NCI-H1417 (cell line): ENCODE measurements around the gene ZNF747.
A peak's percentile ranks its signal among the peaks of the same experiment; 100 is the strongest.
"Not testable (repeated sequence)": the region's sequence is repeated elsewhere in the genome, so short reads cannot be mapped to it uniquely, and the experiment has no call there.

ENCODE experiments used
- DNase-seq, 3 experiments: peaks; one replicate each; lab custom pipeline; 2025; lab: John Stamatoyannopoulos, UW

Gene ZNF747

DNA sequence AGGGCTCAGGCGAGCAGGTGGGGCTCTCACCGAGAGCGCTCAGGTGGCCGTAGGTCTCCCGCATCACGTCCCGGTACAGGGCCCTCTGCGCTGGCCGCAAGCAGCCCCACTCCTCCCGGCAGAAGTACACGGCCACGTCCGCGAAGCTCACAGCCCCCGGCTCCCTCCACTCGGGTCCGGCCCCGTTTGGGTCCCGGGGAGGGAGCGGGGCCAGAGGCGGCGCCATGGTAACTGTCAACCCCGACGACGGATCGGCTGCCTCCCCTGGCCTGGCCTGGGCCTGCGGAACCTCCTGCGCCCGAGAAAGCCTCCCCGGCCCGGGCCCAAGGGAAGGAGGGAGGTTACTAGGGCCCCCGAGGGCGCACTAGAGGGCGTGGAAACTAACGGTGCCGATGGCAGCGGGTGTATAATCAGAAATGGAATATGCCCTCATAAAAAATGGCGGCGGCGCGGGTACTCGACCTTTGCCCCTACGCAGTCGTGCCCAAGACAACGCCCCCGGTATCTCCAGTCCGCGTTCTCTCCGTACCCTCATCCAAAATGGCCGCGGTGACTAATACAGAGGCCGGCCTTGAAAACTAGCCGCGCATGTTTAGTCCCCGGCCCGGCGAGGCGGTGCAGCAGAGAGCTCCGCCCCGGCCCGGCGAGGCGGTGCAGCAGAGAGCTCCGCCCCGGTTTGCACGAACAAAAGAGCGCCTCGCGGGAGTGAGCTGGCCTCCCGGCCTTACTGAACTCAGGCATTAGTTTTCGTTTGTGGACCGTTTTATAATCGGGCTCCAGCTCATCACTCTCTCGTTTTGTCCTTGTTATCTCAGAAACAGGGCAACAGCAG is 23.5 kb upstream of the ZNF747 start, which contains the start of gene ZNF764:
Gene ZNF764, minus strand, starts transcription at position 418 of the 832 bp plus-strand sequence. Its CDS starts 192 bp downstream, at position 226.
- peak; percentile 94 to 99 (median 97) for DNase-seq

DNA sequence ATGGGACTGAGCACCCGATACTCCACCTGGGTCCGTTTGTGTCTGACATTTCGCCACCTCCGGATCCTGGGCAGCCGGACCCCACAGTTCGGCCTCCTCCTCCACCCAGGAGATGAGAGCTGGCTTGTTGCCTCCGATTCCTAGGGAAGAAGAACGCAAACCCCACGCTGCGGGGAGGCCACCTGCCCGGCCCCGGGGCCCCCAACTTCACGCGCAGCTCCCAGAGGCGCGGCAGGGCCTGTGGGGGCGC is 23.0 kb upstream of the ZNF747 start:
- DNase-seq = no peak

DNA sequence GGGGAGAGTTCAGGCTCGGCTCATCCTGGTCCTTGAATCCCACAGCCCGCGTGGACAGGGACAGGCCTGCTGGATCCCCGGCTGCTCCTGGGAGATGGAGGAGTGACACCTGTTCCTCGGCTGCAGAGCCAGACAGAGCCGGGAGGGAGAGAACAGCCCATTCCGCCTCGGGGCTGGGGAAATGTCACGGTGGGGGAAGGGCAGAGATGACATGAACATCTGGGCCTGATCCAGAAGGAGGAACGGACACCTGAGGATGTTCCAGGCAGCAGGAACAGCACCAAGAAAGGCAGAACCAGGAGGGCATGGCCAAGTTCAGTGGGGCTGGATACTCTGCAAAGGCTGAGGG is 21.4 kb upstream of the ZNF747 start:
- DNase-seq = no peak

DNA sequence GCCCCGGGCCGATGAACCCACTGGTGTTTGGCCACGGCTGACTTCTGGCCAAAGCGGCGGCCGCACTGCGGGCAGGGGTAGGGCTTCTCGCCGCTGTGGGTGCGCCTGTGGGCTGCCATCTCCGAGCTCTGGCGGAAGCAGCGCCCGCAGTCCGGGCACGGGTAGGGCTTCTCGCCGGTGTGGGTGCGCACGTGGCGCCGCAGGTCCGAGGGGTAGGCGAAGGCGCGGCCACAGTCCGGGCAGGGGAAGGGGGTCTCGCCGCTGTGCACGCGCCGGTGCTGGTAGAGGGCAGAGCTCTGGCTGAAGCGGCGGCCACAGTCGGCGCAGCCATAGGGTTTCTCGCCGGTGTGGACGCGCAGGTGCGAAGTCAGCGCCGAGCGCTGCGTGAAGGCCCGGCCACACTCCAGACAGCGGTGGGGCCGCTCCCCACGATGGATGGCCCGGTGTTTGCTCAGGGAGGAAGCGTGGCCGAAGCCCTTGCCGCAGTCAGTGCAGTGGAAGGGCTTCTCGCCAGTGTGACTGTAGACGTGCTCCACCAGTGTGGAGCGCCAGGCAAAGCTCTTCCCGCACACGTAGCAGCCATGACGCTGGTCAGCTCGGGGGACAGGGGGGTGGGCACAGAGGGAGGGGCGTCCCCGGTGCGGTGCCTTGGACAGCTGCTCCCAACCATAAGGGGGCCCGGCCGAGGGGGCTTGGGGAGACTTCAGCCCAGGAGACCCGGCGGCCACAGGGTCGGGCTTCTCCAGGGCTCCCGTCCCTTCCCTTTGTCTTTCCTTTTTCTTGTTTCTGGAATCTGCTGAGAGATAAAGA is 20.9 kb upstream of the ZNF747 start:
- no peak for DNase-seq

DNA sequence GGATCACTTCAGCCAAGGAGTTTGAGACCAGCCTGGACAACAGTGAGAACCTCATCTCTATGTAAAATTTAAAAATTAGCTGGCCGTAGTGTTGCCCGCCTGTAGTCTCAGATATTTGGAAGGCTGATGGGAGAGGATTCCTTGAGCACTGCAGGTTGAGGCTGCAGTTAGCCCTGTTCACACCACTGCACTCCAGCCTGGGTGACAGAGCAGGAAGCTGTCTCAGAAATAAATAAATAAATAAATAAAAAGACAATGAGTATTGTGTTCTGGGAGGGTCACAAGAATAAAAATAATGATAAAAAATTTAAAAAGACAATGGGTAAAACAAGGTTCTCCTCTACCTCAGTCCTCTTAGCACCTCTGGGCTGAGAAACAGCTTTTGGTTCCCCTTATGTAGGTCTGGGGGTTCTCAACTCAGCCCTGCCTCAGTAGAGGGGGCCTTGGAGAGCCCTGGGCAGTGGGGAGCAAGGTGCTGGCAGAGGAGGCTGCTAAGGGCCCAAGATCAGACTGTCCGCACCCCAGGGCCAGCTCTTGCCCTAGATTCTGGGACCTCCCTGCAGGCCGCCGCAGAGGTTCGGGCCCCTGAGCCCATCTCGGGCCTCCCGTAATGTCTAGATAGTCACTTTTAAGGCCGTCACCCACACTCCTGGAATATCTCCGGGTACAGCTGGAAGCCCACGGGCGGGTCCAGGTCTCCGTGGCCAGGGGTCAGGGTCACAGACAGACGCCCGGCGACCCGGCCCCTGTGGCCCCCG is 20.1 kb upstream of the ZNF747 start:
- DNase-seq = no peak

DNA sequence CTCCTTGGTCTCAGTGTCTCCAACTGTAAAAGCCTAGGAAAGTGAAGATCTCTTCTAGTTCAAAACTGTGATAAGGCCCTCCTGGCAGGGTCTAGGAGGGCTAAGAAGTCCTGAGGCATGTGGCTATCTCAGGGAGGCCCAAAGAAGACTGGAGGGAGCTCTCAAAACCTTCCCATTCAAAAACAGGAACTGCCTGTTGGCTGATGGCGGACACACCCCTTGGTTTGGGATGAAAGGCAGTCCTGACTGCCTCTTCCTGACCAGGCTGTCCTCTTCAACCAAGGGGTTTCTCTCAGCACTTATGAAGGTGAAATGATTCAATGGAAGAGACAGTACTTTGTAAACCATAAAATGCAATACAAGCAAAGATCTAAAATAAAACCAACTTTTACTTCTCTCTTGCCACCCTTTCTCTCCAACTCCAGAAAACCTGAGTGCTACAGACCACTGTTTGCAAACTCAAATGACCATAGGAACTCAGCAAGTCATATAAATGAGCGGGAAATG is 18.8 kb upstream of the ZNF747 start:
- DNase-seq = no peak

DNA sequence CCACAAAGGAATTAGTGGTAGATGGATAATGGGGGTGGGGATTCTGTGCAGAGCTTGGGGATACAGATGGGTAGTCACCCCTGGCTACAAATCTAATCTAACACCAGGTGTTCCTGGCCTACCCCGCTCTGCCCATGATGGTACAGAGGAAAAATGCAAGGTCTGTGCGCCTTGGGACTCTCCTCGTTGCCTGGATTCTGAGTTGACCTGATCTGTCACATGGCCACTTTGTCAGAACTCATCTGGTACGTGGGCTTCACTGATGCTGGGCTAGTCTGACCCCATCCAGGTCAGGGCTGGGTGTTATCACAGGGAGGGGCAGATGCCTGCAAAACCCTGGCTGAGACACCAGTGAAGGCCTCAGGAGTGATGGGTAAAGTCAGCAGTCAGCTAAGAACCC is 18.3 kb upstream of the ZNF747 start:
- no peak for DNase-seq

DNA sequence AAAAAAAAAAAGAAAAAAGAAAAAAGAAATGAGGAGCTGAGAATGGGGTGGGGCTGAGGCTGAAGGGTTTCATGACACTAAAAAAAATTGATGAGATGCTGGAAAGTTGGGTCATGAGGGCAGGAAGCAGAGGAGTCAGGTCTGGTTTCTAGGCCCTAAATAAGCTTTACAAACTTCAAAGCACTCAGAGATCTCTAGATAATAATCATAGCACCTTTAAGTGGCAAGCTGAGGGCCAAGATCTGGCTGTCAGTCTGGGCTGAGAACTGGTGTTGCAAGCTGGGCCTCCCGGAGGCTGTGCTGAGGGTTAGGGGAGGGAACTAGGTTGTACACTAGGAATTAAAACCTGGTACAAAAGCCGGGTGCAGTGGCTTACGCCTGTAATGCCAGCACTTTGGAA is 17.1 kb upstream of the ZNF747 start:
- no peak for DNase-seq

DNA sequence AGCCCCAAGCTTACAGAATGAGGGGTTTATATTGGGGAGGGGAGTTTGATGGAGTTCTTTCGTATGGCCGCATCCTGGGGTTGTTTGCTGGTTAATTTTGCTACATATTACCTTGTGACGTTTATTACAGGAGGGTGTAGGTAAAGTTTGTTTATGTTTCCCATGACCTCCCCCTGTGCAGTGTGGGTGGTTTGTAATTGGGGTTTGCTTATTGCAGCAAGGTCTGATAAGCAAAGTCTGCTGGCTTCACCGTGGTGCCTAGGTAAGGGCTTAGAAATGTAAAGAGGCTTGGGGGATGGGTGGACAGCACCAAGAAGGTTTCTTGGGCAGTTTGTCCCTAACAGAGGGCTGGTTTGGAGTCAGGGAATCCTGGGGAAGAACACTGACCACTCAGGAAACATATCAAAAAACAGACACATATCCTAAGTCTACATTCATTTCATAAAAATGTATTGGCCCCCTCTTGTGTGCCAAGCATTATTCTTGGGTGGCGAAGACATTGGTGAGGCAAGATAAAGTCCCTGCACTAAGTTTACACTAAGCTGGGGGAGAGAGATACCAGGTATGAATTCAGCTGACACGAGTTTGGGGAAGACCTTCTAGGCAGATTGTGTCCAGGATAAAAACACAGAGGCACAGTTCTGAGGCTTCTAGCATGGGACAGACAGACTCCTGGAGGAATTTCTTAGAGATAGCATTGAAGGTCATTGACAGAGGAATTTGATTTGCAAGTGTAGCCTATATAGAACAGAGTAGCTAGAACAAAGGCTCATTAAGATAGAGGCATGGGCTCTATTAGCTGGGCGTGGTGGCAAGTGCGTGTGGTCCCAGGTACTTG is 14.0 kb upstream of the ZNF747 start:
- DNase-seq = no peak

DNA sequence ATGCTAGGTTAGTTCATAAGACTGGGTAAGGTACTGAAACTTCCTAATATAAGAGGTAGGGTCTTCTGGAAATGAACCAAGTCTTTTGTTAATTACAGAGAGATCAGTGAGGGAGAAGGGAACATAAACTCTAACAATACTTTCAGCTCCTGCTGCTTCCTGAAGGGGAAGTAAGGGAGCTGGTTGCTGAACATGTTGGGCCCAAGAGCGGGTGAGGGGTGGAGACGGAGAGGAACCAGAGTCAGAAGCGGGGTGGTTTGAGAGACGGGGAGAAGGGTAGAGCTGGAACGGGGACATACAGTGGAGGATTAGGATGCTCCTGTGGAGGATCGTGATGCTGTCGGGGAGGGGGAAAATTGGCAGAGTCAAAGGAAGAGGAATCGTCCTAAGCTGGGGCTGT is 11.5 kb upstream of the ZNF747 start:
- DNase-seq = no peak

DNA sequence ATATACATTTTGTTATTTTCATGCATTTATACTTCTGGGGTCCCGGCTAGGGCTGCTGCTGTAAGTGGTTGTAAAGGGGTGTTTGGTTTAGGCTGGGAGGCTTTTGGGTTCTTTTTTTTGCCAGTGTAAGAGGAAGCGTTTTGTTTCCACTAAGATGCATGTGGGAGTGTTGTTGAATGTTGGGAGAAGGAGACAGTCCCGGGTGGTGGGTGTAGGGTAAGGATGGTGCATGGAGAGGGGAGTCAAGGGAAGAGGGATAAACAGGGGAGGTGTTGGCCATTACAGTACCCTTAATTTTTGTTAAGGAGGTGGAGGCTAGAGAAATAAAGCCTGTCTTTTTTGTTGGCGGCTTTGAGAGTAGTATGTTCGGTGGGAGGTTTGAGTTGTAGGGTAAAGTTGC is 8.4 kb upstream of the ZNF747 start:
- DNase-seq = no peak

DNA sequence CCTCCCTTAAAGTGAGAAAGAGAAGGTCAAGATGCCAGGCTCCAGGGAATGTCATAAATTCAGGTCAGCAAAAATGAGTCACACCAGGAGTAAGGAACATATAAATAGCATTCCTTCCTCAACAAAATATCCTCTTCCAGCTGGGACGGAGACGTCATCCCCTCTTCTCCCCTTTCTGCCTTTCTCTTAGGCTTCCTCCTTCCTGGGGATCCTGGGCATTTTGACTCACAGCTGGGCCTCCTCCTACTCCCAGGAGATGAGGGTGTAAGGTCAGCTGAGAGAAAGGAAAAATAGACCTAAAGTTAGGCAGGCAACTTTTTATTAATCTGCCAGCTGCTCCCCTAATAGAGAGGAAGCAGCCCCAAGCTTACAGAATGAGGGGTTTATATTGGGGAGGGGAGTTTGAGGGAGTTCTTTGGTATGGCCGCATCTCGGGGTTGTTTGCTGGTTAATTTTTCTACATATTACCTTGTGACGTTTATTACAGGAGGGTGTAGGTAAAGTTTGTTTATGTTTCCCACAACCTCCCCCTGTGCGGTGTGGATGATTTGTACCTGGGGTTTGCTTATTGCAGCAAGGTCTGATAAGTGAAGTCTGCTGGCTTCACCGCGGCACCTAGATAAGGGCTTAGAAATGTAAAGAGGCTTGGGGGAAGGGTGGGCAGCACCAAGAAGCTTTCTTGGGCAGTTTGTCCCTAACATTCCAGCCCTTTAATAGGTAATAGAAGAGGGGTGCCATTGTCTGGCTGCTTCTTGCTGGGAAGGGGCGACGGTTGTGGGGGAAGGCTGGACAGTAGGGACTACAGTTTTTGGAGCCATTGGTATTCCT is 7.1 kb upstream of the ZNF747 start:
- DNase-seq = no peak

DNA sequence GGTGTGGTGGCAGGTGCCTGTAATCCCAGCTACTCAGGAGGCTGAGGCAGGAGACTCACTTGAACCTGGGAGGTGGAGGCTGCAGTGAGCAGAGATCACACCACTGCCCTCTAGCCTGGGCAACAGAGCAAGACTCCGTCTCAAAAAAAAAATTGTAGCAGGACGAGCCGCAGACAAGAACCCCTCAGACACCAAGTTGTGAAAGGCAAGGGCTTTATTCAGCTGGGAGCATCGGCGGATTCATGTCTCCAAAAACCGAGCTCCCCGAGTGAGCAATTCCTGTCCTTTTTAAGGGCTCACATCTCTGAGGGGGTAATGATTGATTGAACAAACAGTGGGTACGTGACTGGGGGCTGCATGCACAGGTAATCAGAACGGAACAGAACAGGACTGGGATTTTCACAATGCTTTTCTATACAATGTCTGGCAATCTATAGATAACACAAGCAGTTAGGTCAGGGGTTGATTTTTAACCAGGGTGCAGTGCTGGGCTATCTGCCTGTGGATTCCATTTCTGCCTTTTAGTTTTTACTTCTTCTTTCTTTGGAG is 6.3 kb upstream of the ZNF747 start:
- DNase-seq = not testable (repeated sequence)

DNA sequence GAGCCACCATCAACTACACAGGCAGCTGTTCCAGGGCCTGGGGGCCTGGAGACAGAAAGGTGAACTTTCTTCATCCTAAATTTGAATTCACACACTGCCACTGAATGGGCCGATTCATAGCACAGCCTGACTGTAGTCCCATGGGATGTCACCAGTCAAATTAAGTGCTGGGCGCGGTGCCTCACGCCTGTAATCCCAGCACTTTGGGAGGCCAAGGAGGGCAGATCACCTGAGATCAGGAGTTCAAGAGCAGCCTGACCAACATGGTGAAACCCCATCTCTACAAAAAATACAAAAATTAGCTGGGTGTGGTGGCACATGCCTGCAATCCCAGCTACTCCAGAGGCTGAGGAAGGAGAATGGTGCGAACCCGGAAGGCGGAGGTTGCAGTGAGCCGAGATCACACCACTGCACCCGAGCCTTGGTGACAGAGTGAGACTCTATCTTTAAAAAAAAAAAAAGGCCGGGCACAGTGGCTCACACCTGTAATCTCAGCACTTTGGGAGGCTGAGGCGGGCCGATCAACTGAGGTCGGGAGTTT is 5.4 kb upstream of the ZNF747 start:
- DNase-seq = not testable (repeated sequence)

DNA sequence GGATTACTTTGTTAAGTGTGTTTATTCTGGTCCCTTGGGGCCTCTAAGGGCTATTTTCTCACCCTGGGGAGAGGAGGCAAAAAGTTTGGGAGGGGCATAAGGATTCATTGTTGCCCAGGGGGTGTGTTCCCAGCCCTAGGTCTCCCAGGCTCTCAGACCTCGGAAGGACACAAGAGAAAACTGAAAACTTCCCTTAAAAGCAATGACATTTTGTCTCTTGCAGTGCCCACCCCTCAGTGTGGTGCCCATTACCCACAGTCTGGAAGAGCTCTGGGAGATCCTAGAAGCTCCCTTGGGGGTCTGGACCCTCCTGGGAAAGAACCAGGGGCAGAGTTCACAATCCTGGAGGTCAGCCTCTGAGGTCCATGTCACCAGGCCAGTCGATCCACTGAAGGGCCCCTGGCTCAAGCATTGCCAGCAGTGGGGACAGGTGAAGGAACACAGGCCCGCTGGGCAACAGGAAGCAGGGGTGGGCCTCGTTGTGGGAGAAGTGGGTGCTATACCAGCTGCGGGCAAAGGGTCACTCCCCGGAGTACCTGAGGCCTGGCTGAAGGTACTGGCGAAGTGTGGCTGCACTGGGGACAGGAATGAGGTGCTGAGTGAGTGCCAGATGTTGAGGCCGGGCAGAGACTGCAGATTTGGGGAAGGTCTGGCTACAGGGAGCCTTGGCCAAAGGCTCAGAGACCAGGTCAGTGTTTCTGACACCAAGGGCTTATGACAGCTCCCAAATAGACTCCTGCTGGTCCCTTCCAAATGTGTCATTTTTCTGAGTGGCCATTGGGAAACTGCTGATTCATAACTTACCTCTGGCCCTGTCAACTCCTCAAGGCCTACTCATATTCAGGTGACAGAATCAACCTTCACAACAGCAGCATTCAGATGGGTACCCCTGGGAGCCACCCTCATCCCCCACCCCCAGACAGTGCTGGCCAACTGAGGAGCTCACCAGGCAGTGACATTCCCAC is 4.6 kb upstream of the ZNF747 start:
- no peak for DNase-seq

DNA sequence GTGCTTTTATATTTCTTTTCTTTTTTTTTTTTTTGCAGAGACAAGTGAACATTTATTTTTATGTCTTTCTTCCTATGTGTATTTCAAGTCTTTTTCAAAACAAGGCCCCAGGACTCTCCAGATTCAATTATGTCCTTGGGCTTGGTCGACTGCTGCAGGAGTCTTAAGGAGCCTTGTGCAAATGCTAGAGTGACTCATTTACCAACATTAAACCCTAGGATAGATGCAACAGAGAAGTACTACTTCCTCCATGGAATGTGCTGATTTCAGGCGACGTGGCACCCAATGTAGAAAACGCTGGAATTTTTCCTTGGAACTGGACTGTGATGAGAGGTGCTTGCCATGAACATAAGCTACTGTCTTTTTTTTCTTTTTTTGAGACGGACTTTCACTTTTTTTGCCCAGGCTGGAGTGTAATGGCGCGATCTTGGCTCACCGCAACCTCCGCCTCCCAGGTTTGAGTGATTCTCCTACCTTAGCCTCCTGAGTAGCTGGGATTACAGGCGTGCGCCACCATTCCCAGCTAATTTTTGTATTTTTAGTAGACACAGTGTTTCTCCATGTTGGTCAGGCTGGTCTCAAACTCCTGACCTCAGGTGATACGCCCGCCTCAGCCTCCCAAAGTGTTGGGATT is 1.9 kb upstream of the ZNF747 start:
- not testable (repeated sequence) for DNase-seq

DNA sequence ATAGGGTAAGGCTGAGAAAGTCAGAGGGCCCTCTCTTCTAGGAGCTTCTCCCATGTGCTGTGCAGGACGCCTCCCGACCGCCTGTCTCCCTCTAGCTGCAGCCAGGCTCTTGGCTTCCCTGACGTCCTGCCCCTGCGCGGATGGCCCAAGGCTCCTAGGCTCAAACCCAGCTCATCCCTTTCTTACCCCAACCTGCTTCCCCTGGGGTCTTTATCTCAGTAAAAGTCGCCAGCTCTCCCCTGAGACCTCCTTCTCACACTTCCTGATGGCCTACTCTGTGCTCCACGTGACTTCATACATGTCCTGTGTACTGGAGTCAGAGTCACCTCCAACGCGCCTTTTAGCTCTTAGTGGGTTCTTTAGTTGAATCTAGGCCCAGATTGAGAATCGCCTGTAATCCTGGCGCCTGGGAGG is 1.1 kb upstream of the ZNF747 start:
- peak; percentile 5 to 75 (median 67) for DNase-seq

DNA sequence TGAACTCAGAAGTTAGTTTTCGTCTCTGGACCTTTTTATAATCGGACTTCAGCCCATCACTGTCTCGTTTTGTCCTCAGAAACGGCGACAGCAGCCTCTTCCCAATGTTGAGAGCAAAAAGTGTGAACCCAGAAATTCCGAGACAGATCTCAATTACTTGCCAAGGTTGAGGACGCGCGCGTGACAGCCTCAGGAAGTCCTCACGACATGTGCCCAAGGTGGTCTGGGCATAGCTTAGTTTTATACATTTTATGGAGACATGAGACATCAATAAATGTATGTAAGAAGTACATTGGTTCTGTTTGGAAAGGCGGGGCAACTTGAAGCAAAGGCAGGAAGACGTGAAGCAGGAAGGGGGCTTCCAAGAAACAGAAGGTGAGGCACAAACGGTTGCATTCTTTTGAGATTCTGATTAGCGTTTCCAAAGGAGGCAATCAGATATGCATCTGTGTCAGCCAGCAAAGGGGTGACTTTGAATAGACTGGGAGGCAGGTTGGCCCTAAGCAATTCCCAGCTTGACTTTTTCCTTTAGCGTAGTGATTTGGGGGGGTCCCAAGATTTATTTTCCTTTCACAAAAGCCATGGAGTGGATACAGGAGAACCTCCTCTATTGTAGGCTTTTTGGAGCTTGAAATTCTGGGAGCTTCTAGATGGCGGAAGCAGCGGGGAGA is 583 bp upstream of the ZNF747 start:
- no peak for DNase-seq
